OCI-LY7 (cell line): ENCODE results near the gene IPO4. TPM values are rescaled to one million over a fixed set of nuclear protein-coding genes. Genes with fewer than 3 reads are reported as not detected.

Experiments
- BruUV-seq: library from RNA; stranded (reverse); fragments of 400-500 nt; replicated peaks from 2 replicates; lab custom pipeline; 2021; lab: Mats Ljungman, UMichigan
- CTCF ChIA-PET: fragments of 300-600 bp; sonication (Branson Sonifier 250); formaldehyde crosslinking; loops from one replicate; lab custom pipeline; 2022; ENCODE audit warnings: antibody characterized with exemption; ENCODE audit not compliant: unreplicated experiment; lab: Charles Lee
- POLR2A ChIA-PET: fragments of 300-600 bp; sonication (Branson Sonifier 250); formaldehyde crosslinking; loops from one replicate; lab custom pipeline; 2022; ENCODE audit warnings: antibody characterized with exemption; lab: Charles Lee
- DNase-seq: peaks from one replicate; pipeline ENCODE4 v3.0.0-alpha.2; 2015; ENCODE audit warnings: low spot score
- H2AFZ ChIP-seq: fragments of 200-600 bp; sonication (generic), shearing (Covaris generic); 2 replicates; pipeline ENCODE4 v1.6.1; 2014; ENCODE audit warnings: mild to moderate bottlenecking, antibody characterized with exemption, low read length, moderate library complexity
- H3K27ac ChIP-seq: fragments of 200-600 bp; sonication (generic); 2 replicates; pipeline ENCODE4 v1.5.1; 2014; ENCODE audit warnings: mixed run types, low read depth, mild to moderate bottlenecking, moderate library complexity, low read length, inconsistent platforms; ENCODE audit not compliant: poor library complexity, severe bottlenecking
- H3K36me3 ChIP-seq: fragments of 200-600 bp; sonication (generic); 2 replicates; pipeline ENCODE4 v1.6.1; 2014; ENCODE audit warnings: mild to moderate bottlenecking, antibody characterized with exemption, low read length, moderate library complexity, mixed read lengths; ENCODE audit not compliant: insufficient read depth
- H3K4me1 ChIP-seq: fragments of 200-600 bp; sonication (generic); 2 replicates; pipeline ENCODE4 v1.5.1; 2014; ENCODE audit warnings: mild to moderate bottlenecking, low read length; ENCODE audit not compliant: insufficient read depth, poor library complexity, severe bottlenecking
- H3K4me2 ChIP-seq: fragments of 200-600 bp; sonication (generic); 2 replicates; pipeline ENCODE4 v1.6.1; 2014; ENCODE audit warnings: mild to moderate bottlenecking, low read length
- H3K4me3 ChIP-seq: fragments of 200-600 bp; sonication (generic); 2 replicates; pipeline ENCODE4 v1.5.1; 2014; ENCODE audit warnings: mild to moderate bottlenecking, low read depth, low read length; ENCODE audit not compliant: poor library complexity, severe bottlenecking
- H3K79me2 ChIP-seq: fragments of 200-600 bp; sonication (generic); 2 replicates; pipeline ENCODE4 v1.6.1; 2016; ENCODE audit warnings: low read depth, mild to moderate bottlenecking, low read length, moderate library complexity, mixed read lengths; ENCODE audit not compliant: insufficient read depth
- H3K9me2 ChIP-seq: fragments of 200-600 bp; sonication (generic); 2 replicates; pipeline ENCODE4 v1.6.1; 2016; ENCODE audit warnings: mild to moderate bottlenecking, low read length, mixed read lengths; ENCODE audit not compliant: insufficient read depth
- H3K9me3 ChIP-seq: fragments of 200-600 bp; sonication (generic); 2 replicates; pipeline ENCODE4 v1.6.1; 2014; ENCODE audit warnings: mild to moderate bottlenecking, mixed run types, low read length, mixed read lengths
- H4K20me1 ChIP-seq: fragments of 200-600 bp; sonication (generic); 2 replicates; pipeline ENCODE4 v1.6.1; 2014; ENCODE audit warnings: mild to moderate bottlenecking, antibody characterized with exemption, low read length, moderate library complexity, mixed read lengths; ENCODE audit not compliant: insufficient read depth
- EZH2phosphoT487 ChIP-seq: fragments of 200-600 bp; sonication (generic); IDR thresholded peaks from 2 replicates; pipeline ENCODE4 v1.6.1; 2018; ENCODE audit warnings: low read depth, borderline replicate concordance, mild to moderate bottlenecking, mixed run types, antibody characterized with exemption, low read length, moderate library complexity, mixed read lengths
- intact Hi-C: fragments of 100-400 bp; cut with micrococcal nuclease; formaldehyde crosslinking; loops from one replicate; pipeline ENCODE4 v1.10.0; 2022; ENCODE audit not compliant: unreplicated experiment
- total RNA-seq, 2 experiments: library from RNA; depleted of rRNA in 1 of 2; stranded (reverse); fragments of >200 nt in 1 of 2; shearing (Covaris generic) in 1 of 2; gene quantifications; 2 replicates each; pipeline ENCODE4 v1.2.3, GENCODE V29; 2014 to 2022
- TF ChIP-seq, protein P1 (sequence below): fragments of 200-600 bp; sonication (generic); conservative IDR thresholded peaks from 2 replicates; pipeline ENCODE4 v1.5.1; 2014; ENCODE audit warnings: mild to moderate bottlenecking, antibody characterized with exemption, low read length, moderate library complexity, mixed read lengths

IPO4 gene
- total RNA-seq, 2 experiments from 2014 or later = 53.1 to 59.2 TPM

DNA sequence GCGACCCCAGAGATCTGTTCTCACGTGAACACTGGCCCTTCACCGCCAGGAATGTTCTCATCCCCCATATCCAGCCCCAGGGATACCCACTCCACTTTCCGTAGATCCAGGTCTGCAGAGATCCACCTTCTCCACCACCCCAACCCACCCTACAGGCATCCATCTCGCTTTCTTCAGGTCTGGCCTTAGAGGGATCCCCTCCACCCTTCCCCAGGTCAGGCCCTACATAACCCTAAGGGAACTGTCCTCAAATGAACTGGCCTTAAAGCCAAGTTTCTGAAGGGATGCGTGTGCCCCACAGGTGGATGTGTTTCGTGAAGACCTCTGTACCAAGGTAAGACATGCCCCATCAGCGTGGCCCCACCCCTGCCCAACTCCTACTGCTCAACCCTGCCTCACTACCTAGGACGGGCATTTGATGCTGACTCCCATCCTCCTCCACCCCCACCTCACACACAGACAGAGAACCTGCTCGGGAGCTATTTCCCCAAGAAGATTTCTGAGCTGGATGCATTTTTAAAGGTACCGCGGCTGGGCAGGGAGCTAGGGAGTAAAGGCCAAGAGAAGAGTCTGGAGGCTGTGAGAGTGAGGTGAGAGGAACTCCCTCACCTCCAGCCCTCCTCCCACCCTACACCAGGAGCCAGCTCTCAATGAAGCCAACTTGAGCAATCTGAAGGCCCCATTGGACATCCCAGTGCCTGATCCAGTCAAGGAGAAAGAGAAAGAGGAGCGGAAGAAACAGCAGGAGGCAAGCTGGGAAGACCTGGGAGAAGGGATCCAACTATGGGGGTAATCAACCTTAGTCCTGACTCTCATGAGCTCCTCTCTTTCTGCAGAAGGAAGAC, 51.7 kb downstream of the IPO4 start:
- Histone ChIP-seq H3K36me3 (peaks cover 27% of the 10 kb centered on the region), H2AFZ (no peak overlapping the region), H3K27ac (peak overlapping the region; percentile 46), H4K20me1 (0 out of 2 replicates have a peak, but pooled peaks cover 6% of the 10 kb centered on the region), H3K79me2 (peaks cover 25% of the 10 kb centered on the region), H3K9me2 (no peaks in the 10 kb centered on the region), H3K9me3 (no peaks in the 10 kb centered on the region), H3K4me3 (peak overlapping the region; percentile 98), H3K4me1 (peaks cover 43% of the 10 kb centered on the region), H3K4me2 (peak overlapping the region; percentile 85)
- BruUV-seq = no TSS peak
- CTCF ChIA-PET = interaction anchor here (1.3 to 2.1 kb wide), 2 partner anchors 22 to 28 kb away, joined by 4 to 12 read pairs; partner anchors contain the start of genes DCAF11 and NRL
- no peak for DNase-seq
- no peak for TF ChIP-seq EZH2phosphoT487
- TF ChIP-seq, protein P1, sequence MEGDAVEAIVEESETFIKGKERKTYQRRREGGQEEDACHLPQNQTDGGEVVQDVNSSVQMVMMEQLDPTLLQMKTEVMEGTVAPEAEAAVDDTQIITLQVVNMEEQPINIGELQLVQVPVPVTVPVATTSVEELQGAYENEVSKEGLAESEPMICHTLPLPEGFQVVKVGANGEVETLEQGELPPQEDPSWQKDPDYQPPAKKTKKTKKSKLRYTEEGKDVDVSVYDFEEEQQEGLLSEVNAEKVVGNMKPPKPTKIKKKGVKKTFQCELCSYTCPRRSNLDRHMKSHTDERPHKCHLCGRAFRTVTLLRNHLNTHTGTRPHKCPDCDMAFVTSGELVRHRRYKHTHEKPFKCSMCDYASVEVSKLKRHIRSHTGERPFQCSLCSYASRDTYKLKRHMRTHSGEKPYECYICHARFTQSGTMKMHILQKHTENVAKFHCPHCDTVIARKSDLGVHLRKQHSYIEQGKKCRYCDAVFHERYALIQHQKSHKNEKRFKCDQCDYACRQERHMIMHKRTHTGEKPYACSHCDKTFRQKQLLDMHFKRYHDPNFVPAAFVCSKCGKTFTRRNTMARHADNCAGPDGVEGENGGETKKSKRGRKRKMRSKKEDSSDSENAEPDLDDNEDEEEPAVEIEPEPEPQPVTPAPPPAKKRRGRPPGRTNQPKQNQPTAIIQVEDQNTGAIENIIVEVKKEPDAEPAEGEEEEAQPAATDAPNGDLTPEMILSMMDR = no peak
- intact Hi-C loops = loop anchor here (1.0 kb wide), 2 partner anchors 23 to 24 kb away; partner anchors contain the start of genes DCAF11, IRF9 and NRL
- POLR2A ChIA-PET = interaction anchor here (0.6 to 4.1 kb wide), 11 partner anchors 10 to 94 kb away, joined by 3 to 43 read pairs (median 5); partner anchors contain the start of genes CHMP4A, DCAF11, NRL and PCK2

DNA sequence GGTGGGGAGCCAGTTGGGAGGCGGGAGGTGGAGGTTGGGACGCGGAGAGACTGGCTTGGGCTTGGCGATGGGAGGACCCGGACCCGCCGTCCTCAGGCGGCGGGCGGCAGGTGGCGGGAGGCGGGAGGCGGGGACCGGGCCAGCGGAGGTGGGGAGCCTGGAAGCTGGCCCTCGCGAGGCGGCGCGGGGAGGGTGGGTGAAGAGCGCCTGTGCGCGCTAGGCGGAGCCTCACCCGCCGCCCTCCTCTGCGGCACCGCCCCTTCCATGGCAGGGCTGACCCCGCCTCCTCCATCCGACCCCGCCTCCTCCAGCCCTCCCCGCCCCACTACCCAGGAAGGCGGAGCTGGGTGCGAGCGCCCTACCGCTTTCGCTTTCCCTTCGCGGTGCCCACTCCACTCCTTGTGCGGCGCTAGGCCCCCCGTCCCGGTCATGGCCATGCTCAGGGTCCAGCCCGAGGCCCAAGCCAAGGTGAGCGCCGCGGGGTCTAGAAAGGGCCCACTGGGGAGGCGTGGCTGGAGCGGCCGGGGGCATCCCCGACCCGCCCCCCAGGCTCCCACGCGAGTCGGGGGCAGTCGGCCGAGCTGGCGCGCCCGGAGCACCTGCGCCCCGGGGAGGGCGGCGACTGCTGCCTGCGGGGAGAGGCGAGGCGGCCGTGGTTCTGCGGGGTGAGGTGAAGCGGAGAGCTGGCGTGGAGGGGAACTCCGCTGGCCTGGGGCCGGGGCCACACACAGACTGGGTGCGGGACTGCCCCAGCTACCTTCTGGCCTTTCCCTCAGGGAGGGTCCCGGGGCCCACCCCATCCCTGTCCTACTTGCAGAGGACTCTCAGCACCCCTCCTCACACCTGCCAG, 52.6 kb downstream of the IPO4 start, which contains the start of gene PSME1:
Gene PSME1 (plus strand): TSS at position 361 of the 850 bp plus-strand sequence. CDS start 69 bp downstream, at position 430.
- Histone ChIP-seq H3K27ac (peak within 1 kb of the TSS; percentile 46), H3K4me3 (peak within 1 kb of the TSS; percentile 98), H3K9me2 (no peaks in the 10 kb centered on the region), H3K9me3 (no peaks in the 10 kb centered on the region), H3K4me1 (peaks cover 40% of the 10 kb centered on the region), H4K20me1 (0 out of 2 replicates have a peak, but pooled peaks cover 6% of the 10 kb centered on the region), H2AFZ (peak within 1 kb of the TSS; percentile 87; the same call in 1 of the 2 replicates), H3K4me2 (peak within 1 kb of the TSS; percentile 85), H3K36me3 (peaks cover 27% of the 10 kb centered on the region), H3K79me2 (peaks cover 25% of the 10 kb centered on the region)
- peak; percentile 93 for DNase-seq
- BruUV-seq = no TSS peak
- intact Hi-C loops = loop anchor here (1.0 kb wide), 2 partner anchors 22 to 25 kb away; partner anchors contain the start of genes DCAF11, IRF9 and NRL
- CTCF ChIA-PET = interaction anchor here (0.6 to 2.1 kb wide), 4 partner anchors 22 to 577 kb away, joined by 3 to 12 read pairs (median 4); partner anchors contain the start of genes DCAF11 and NRL
- TF ChIP-seq EZH2phosphoT487 = no peak
- TF ChIP-seq, protein P1 = no peak
- POLR2A ChIA-PET = interaction anchor here (0.6 to 4.1 kb wide), 14 partner anchors 9 to 134 kb away, joined by 3 to 43 read pairs (median 4); partner anchors contain the start of genes CHMP4A, DCAF11, NRL and PCK2
